Ascending aorta (tissue), 2 donors: ENCODE data around the gene ANKRD10. TPM values are rescaled to one million over a fixed set of nuclear protein-coding genes. Genes with fewer than 3 reads are reported as not detected.

Experiments used
- DNase-seq, 2 donors: peaks; one replicate each; pipeline ENCODE4 v3.0.0-alpha.2; 2019; ENCODE audit warnings: low spot score in 2 of 2
- H3K27ac ChIP-seq, 2 donors: fragments of 200-600 bp; sonication (generic); one replicate each; pipeline ENCODE4 v1.5.1; 2016 to 2017; ENCODE audit warnings: mild to moderate bottlenecking in 1 of 2
- H3K27me3 ChIP-seq: fragments of 200-600 bp; sonication (generic); one replicate; pipeline ENCODE4 v1.5.1; 2017
- H3K36me3 ChIP-seq, 2 donors: fragments of 200-600 bp; sonication (generic); one replicate each; pipeline ENCODE4 v1.5.1; 2016
- H3K4me1 ChIP-seq, 2 donors: fragments of 200-600 bp; sonication (generic); one replicate each; pipeline ENCODE4 v1.5.1; 2016 to 2017; ENCODE audit warnings: mild to moderate bottlenecking in 1 of 2
- H3K4me3 ChIP-seq, 2 donors: fragments of 200-600 bp; sonication (generic); one replicate each; pipeline ENCODE4 v1.5.1; 2016 to 2017; ENCODE audit warnings: mild to moderate bottlenecking in 1 of 2
- H3K9me3 ChIP-seq, 2 donors: fragments of 200-600 bp; sonication (generic); one replicate each; pipeline ENCODE4 v1.5.1; 2016
- intact Hi-C: fragments of 100-400 bp; cut with DNase I; formaldehyde crosslinking; loops from one replicate; pipeline ENCODE4 v1.15.1; 2023
- total RNA-seq: library from RNA; depleted of rRNA; stranded (reverse); fragments of >200 nt; gene quantifications from one replicate; pipeline ENCODE4 v1.1.0, GENCODE V29; 2016
- TF ChIP-seq, protein P1 (sequence below), 3 experiments: fragments of 200-600 bp in 2 of 3; fragments of 450-650 bp in 1 of 3; sonication (generic) in 2 of 3; IDR thresholded peaks; one replicate each; pipeline ENCODE4 v1.5.1; 2016 to 2019; ENCODE audit warnings: antibody characterized with exemption in 3 of 3, mild to moderate bottlenecking in 1 of 3, moderate library complexity in 1 of 3

Gene ANKRD10
- total RNA-seq, 1 donor from 2014 or later: 100 TPM

DNA sequence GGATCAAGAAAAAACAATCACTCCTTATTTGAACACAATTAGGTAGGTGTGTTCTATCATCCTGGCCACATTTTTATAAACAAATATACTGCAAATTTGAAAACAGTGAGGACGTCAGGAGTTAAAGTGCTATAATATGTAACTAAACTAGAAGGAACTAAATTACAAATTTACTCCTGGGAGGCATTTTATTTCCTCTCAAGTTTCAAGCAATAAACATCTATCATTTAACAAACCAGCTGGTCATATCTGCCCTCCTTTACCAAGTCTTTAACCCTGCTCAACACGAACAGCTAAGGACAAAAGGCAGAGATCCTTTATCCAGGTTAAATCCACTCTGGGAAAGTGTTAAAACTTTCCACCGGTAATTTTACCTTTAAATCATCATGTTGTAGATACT is 26.5 kb downstream of the ANKRD10 start:
- H3K4me3 ChIP-seq: no peak overlapping the region
- H3K4me1 ChIP-seq: no peaks in the 10 kb centered on the region
- H3K9me3 ChIP-seq: no peaks in the 10 kb centered on the region
- no peaks in the 10 kb centered on the region for H3K27me3 ChIP-seq
- H3K36me3 ChIP-seq: peaks cover 9 to 15% of the 10 kb centered on the region in 2 donors
- TF ChIP-seq, protein P1, sequence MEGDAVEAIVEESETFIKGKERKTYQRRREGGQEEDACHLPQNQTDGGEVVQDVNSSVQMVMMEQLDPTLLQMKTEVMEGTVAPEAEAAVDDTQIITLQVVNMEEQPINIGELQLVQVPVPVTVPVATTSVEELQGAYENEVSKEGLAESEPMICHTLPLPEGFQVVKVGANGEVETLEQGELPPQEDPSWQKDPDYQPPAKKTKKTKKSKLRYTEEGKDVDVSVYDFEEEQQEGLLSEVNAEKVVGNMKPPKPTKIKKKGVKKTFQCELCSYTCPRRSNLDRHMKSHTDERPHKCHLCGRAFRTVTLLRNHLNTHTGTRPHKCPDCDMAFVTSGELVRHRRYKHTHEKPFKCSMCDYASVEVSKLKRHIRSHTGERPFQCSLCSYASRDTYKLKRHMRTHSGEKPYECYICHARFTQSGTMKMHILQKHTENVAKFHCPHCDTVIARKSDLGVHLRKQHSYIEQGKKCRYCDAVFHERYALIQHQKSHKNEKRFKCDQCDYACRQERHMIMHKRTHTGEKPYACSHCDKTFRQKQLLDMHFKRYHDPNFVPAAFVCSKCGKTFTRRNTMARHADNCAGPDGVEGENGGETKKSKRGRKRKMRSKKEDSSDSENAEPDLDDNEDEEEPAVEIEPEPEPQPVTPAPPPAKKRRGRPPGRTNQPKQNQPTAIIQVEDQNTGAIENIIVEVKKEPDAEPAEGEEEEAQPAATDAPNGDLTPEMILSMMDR (IDR thresholded peaks at IDR 0.05): no peak
- no peak for DNase-seq
- H3K27ac ChIP-seq: no peak overlapping the region
- intact Hi-C loops: no loop called here

DNA sequence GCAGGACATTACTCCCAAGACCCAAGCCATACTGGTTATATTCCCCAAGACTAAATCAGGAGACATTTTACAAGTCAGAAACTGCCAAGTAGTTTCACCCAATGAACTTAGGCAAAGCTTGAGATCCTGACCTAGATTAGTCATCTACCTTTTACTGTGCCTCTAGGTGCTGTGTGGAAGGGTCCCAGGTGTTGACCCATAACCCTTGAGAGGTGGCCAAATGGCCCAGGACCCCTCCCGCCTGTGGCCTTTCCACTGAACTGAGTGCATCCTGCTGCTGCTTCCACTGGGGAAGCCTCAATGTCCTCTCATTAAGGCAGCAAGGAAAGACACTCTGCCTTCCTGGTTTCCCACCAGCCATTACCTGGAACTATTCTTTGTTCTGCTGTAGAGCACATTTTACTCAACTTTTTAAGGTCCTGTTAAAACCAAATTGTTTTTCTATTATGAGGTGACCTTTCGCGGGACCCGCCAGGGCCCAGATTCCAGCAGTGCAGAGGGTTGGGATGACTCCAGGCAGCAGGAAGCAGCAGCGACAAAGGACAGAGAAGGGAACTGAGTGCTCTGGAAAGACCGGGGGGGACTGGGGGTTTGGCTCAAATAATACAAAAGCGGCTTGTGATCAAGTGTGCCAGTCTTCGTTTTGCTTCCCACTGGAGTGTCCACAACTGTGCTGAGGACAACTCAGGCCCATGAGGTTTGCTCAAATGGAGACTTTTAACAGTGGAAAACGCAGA is 27.1 kb downstream of the ANKRD10 start:
- intact Hi-C loops: no loop called here
- DNase-seq: no peak
- H3K27me3 ChIP-seq: no peaks in the 10 kb centered on the region
- TF ChIP-seq, protein P1 (IDR thresholded peaks at IDR 0.05): no peak
- no peaks in the 10 kb centered on the region for H3K4me1 ChIP-seq
- no peaks in the 10 kb centered on the region for H3K9me3 ChIP-seq
- H3K4me3 ChIP-seq: no peak overlapping the region
- H3K36me3 ChIP-seq: peaks cover 5 to 9% of the 10 kb centered on the region in 2 donors
- no peak overlapping the region for H3K27ac ChIP-seq

DNA sequence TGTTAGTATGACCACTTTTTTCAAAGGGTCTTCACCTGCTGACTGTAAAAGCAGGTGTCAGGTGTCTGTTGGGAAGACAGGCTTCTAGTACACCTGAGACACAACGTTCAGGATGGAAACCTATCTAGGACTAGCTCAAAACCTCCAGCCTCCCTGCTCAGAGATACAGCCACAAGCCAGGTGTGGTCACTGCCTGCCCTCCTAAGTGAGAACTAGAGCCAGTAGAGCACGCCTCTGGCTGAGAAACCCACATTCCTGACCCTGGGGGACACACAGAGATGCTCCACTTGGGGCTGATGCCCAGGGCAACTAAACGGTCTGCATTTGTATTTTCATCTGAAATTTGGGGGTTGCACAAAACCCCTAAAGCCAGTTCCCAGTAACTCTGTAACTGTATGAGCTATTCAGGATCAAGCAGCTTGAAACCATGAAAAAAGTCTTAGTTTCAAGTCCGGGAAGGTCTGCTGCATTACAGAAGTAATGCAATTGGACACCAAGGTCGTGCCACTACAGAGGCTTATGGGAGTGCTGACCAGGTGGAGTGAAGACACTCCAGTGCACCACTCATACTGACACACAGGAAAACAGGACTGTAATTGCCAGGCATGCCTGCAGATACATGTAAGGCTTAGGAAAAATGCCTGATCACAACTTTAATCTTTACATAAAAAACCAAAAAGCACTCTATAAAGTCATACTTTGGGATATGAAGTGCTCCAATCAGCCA is 27.8 kb downstream of the ANKRD10 start:
- no peak for DNase-seq
- H3K9me3 ChIP-seq: no peaks in the 10 kb centered on the region
- no peaks in the 10 kb centered on the region for H3K4me1 ChIP-seq
- peaks cover 2 to 3% of the 10 kb centered on the region in 2 donors for H3K36me3 ChIP-seq
- TF ChIP-seq, protein P1 (IDR thresholded peaks at IDR 0.05): no peak
- H3K27me3 ChIP-seq: no peaks in the 10 kb centered on the region
- H3K4me3 ChIP-seq: no peak overlapping the region
- intact Hi-C loops: no loop called here
- H3K27ac ChIP-seq: no peak overlapping the region

DNA sequence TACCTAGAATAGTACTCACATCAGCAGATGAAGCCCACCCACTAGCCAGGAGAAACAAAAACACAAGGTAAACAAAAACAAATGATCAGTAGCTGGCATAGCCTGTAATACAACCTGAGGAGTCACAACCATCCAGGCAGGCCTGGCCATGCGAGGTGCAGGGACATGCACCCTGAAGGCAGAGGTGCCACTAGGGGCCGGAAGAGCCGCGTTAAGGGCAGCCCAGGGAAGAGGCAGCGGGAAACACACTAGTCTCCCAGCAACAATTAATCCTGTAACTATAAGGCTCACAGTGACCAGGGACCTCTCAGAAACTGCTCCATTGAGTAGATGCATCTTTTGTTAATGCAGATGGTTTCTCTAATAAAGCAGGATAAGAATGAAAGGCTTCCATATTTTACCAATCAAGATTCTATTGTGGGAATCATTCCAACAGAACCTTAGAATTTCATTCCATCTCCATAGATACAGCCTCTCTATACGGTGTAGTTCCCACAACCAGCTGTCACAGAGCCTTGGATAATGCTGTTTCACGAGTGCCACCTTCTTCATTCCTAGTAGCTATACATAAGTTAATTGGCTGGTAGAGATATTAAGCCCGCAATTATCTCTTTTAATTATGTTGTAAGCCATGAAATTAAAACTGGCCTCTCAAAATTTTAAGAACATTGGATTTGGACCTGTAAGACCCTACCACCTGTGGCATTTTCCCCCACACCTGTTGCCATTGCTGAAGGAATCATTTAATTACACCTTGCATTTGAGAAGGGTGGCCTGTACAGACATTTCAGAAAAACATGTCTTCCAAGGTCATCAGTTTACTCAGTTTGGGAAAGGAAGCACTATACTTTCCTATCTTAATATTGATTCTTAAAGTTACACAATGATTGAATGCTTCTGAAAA is 28.7 kb downstream of the ANKRD10 start:
- Histone ChIP-seq H3K27ac (no peak overlapping the region), H3K9me3 (no peaks in the 10 kb centered on the region), H3K27me3 (no peaks in the 10 kb centered on the region), H3K36me3 (peaks cover 0 to under 1% of the 10 kb centered on the region in 2 donors), H3K4me3 (no peak overlapping the region), H3K4me1 (no peaks in the 10 kb centered on the region)
- TF ChIP-seq, protein P1 (IDR thresholded peaks at IDR 0.05): no peak
- intact Hi-C loops: no loop called here
- DNase-seq: no peak

DNA sequence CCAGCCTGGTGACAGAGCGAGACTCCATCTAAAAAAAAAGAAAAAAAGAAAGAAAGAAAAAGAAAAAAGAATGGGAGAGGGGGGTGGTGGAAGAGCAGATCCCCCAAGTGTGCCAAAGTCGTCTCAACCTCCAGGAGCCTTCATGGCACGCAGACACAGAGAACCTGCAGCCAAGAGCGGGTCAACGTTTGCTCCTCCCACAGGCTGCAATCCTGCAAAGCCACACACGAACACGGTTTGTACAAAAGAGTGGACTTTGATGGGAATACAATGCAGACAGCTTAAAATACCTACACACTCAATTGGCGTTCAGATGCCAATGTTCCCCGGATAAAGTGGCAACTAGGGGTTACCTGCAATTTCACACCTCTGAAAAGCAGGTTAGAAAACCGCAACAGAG is 29.4 kb downstream of the ANKRD10 start:
- TF ChIP-seq, protein P1 (IDR thresholded peaks at IDR 0.05): no peak
- Histone ChIP-seq H3K4me3 (no peak overlapping the region), H3K27me3 (no peaks in the 10 kb centered on the region), H3K36me3 (peaks cover 0 to 7% of the 10 kb centered on the region in 2 donors), H3K4me1 (no peaks in the 10 kb centered on the region), H3K27ac (no peak overlapping the region), H3K9me3 (no peaks in the 10 kb centered on the region)
- intact Hi-C loops: no loop called here
- DNase-seq: no peak
